Urothelium cell line (cell line): ENCODE measurements around the gene ZFYVE9.

ENCODE experiments used
- DNase-seq: peaks from one replicate; pipeline ENCODE4 v3.0.0; 2011; ENCODE audit warnings: low spot score, mixed read lengths
- FAIRE-seq: peaks from 2 replicates; lab custom pipeline; 2011; peaks lifted over from hg19 to GRCh38; lab: Jason Lieb, UNC

The ZFYVE9 gene

GRCh38 chr1:52332411-52332810 lies 190.5 kb downstream of the ZFYVE9 start:
- FAIRE-seq, result no peak
- DNase-seq, result no peak

GRCh38 chr1:52334906-52335528 lies 193.1 kb downstream of the ZFYVE9 start:
- DNase-seq (no peak), FAIRE-seq (no peak)

- no peak for FAIRE-seq
- DNase-seq, result no peak
Observed at GRCh38 chr1:52337439-52337838, 195.6 kb downstream of the ZFYVE9 start.

GRCh38 chr1:52341655-52342260 lies 199.9 kb downstream of the ZFYVE9 start:
- FAIRE-seq (no peak), DNase-seq (no peak)

GRCh38 chr1:52343979-52344378 lies 202.1 kb downstream of the ZFYVE9 start:
- DNase-seq (no peak), FAIRE-seq (no peak)

- FAIRE-seq (no peak), DNase-seq (no peak)
Observed at GRCh38 chr1:52345252-52345651, 203.4 kb downstream of the ZFYVE9 start.

GRCh38 chr1:52346653-52347052 lies 204.8 kb downstream of the ZFYVE9 start:
- FAIRE-seq, result no peak
- no peak for DNase-seq

GRCh38 chr1:52348704-52349300 lies 206.9 kb downstream of the ZFYVE9 start:
- DNase-seq, result no peak
- FAIRE-seq, result no peak

GRCh38 chr1:52352690-52353089 lies 210.8 kb downstream of the ZFYVE9 start:
- FAIRE-seq, result no peak
- DNase-seq, result no peak

- FAIRE-seq (no peak), DNase-seq (no peak)
Observed at GRCh38 chr1:52355436-52355835, 213.5 kb downstream of the ZFYVE9 start.

- DNase-seq, result no peak
- no peak for FAIRE-seq
Observed at GRCh38 chr1:52355847-52356505, 214.1 kb downstream of the ZFYVE9 start.

GRCh38 chr1:52356818-52357355 lies 215.0 kb downstream of the ZFYVE9 start:
- no peak for FAIRE-seq
- DNase-seq, result no peak

- DNase-seq (no peak), FAIRE-seq (no peak)
Observed at GRCh38 chr1:52357397-52357796, 215.5 kb downstream of the ZFYVE9 start.

GRCh38 chr1:52358851-52359497 lies 217.1 kb downstream of the ZFYVE9 start:
- DNase-seq (no peak), FAIRE-seq (no peak)

- FAIRE-seq, result no peak
- DNase-seq, result no peak
Observed at GRCh38 chr1:52359676-52360594, 218.0 kb downstream of the ZFYVE9 start.

- DNase-seq (no peak), FAIRE-seq (no peak)
Observed at GRCh38 chr1:52360595-52360968, 218.7 kb downstream of the ZFYVE9 start.

GRCh38 chr1:52364235-52364839 lies 222.4 kb downstream of the ZFYVE9 start:
- DNase-seq, result no peak
- no peak for FAIRE-seq

GRCh38 chr1:52365071-52365745 lies 223.3 kb downstream of the ZFYVE9 start:
- DNase-seq (peak; percentile 72), FAIRE-seq (no peak)
